SIG-M5 treated with dmso at 0.1 percent for 504 hours (cell line): Measurements from ENCODE around the gene TUBA1B.
"Not testable (repeated sequence)": the region's sequence is repeated elsewhere in the genome, so short reads cannot be mapped to it uniquely, and the experiment has no call there.

Experiments
- DNase-seq: peaks from one replicate; lab custom pipeline; 2025; ENCODE audit not compliant: unreplicated experiment; lab: John Stamatoyannopoulos, UW

The TUBA1B gene

DNA sequence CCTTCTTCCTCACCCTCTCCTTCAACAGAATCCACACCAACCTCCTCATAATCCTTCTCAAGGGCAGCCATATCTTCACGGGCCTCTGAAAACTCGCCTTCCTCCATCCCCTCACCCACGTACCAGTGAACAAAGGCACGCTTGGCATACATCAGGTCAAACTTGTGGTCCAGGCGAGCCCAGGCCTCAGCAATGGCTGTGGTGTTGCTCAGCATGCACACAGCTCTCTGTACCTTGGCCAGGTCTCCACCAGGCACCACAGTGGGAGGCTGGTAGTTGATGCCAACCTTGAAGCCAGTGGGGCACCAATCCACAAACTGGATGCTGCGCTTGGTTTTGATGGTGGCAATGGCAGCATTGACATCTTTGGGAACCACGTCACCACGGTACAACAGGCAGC is 3.2 kb downstream of the TUBA1B start:
- not testable (repeated sequence) for DNase-seq

- no peak for DNase-seq
Observed at GRCh38 chr12:49126852-49127763, 4.1 kb downstream of the TUBA1B start.

GRCh38 chr12:49121047-49121696 is 10.0 kb downstream of the TUBA1B start:
- no peak for DNase-seq

GRCh38 chr12:49111206-49111605 is 20.0 kb downstream of the TUBA1B start:
- DNase-seq = no peak

DNA sequence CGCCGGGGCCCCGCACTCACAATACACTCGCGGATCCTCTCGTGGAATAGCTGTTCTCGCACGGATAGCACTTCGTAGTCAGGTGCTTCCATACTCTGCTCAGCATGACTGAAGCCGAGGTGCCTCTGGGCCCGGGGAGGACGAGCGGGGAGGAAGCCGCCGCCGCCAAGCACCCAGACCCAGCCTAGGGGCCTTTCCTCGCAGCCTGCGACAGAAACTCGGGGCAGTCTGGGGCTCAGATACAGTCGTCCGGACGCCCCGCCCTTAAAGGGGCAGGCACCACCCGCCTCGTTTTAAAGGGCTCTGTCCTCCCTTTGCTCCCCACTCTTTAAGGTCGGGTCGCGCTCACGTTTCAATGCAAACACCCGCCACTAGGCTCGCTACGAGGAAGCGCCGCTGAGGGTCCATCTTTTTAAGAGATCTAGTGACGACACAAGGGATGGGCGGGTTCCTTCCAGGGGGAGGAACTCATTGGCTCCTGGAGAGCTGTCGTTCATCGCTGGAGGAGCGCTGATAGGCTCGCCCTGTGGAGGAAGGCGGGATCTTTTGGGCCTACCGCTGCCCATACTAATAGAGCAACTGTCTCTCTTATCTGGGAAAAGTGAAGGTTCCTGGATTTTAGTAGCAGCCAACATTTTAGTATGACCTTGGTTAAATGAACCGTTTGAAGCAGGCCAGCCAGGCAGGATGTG is 20.6 kb downstream of the TUBA1B start, which contains the start of gene LMBR1L:
LMBR1L (minus strand) TSS at position 384 of the 692 bp plus-strand sequence; CDS start at position 92, 292 bp downstream.
- DNase-seq = peak; percentile 100

DNA sequence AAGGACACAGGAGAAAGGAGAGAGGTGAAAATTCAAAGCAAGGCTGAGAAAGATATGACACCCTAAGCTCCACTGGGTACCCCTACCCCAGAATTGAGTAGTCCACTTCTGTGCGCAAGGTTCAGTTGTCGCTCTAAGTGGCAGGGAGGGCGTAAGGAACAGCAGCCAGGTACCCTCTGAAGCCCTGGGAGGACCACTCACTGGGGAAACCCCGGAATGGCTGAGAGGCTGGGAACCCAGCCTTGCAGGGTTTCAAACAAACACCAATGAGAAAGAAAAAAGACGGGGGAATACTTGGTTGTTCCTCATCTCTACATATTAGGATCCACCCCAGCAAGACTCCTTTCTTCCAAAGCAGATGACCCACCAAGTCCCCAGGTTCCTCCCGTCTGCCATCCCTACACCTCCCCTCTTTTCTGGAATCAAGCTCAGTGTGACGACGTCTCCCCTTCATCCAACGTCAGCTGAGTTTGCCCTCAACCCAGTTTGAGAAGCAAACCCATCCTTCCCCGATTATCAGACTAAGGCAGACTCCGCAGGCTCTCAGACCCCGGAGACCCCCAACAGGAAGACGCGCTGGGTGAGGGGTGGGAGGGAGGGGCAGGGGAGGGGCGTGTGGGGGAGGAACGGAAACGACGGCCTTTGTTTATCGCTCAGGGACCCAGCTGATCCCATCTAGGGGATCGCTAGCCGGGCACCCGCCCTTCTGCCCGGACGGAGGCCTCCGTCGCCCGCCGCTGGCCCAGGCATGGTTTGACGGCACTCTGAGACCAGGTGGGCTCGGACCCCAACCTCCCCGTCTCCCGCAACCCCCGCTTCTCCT is 21.3 kb downstream of the TUBA1B start:
- no peak for DNase-seq

DNA sequence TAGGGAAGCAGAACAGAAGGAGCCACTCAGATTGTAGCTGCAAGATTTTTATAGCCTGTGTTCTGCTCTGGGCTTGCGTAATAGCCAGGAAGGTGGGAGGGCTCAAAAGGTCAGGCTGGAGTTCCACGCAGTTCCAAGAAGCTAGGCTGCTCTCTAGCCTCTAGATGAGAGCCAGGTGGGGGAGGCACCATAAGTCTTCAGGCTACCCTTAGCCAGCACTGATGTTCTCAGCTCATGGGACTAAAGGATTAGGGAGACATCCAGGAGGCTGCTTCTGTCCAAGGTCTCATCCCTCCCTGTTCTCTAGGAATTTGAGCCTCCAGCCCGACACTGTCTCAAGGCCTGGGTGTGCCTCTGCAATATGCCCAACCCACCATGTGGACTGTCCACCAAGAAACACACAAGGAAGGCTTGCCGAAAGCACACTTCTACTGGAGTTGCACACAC is 22.2 kb downstream of the TUBA1B start:
- DNase-seq = peak; percentile 75

- no peak for DNase-seq
Observed at GRCh38 chr12:49105504-49106084, 25.6 kb downstream of the TUBA1B start.

DNA sequence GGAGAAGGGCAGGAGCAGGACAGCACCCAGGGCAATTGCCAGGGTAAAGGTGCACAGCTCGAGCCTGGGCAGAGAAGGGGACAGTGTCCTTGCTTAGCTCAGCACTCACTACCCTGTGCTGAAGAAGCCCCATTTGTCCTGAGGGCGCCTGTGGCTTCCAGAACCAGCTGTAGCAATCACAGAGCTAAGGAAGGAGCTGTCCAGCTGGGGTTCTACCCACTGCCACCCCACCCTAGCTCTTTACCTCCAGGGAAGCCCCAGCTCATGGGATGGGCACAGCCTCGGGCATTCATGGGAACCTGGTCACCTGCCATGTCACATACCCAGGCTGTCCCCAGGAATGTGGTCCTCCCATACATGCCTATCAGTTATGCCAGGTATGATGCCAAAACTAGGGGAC is 26.4 kb downstream of the TUBA1B start:
- DNase-seq = no peak

DNA sequence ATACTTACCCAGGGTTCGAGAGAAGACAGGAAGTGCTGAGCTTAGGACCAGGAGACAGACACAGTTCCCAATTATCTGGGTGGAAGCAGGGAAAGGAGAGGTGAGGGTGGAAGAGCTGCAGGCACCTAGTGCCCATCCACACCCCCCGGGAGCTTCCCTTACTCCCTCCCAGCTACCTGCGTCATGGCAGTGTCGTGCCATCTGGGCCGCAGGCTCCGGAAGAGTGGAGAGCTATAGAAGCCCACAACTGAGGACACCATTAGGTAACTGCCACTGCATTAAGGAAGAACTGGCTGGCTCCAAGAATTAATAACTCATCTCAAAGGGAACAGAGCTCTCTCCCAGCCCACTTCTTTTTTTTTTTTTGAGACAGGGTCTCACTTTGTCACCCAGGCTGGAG is 30.8 kb downstream of the TUBA1B start:
- DNase-seq = no peak

GRCh38 chr12:49098703-49099102 is 32.5 kb downstream of the TUBA1B start:
- no peak for DNase-seq

DNA sequence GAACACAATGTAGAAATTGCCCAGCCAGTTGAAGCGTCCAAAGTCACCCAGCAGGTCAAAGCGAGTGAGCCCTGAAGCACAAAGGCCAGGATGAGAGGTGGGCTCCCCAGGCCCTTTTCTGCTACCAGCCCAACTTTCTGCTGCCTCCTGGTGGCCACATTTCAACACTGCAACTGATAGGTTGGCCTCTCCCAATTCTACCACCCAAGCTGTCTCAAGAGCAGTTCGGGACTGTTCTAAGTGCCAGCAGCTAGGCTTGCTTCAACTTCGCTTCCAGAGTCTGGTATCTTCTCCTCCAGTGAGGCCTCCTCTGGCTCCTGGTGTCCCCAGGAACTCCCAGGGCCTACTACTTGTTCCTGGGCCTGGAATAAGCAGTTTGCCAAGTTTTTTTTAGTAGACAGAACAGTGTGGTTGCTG is 33.2 kb downstream of the TUBA1B start:
- DNase-seq = peak; percentile 56

DNA sequence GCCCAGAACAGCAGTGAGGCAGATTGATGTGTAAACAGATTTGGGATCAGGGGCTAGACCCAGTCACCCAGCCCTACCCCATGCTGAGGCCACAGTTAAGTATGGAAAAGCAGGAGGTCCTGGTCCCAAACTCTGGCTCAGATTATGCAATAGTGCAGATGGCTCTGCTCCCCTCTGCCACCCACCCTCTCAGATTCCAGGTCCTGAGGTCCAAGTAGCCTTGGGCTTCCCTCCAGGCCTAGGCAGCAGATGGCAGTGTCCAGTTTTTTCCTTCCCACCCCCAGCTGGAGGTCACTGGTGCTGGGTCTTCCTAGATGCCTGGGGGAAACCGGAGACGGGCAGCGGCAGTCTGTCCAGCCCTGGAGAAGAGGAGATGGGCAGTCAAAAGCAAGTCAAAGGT is 33.8 kb downstream of the TUBA1B start:
- no peak for DNase-seq

- no peak for DNase-seq
Observed at GRCh38 chr12:49094975-49095365, 36.2 kb downstream of the TUBA1B start.

- DNase-seq = no peak
Observed at GRCh38 chr12:49094160-49094974, 36.8 kb downstream of the TUBA1B start, which contains the start of gene DHH. TSS of gene DHH (minus strand) at chr12:49094801. CDS start at chr12:49094512, 289 bp downstream.

GRCh38 chr12:49093792-49094159 is 37.4 kb downstream of the TUBA1B start:
- DNase-seq = no peak

GRCh38 chr12:49092816-49093406 is 38.3 kb downstream of the TUBA1B start:
- DNase-seq = no peak

GRCh38 chr12:49092086-49092815 is 38.9 kb downstream of the TUBA1B start:
- peak; percentile 45 for DNase-seq

- no peak for DNase-seq
Observed at GRCh38 chr12:49091836-49092085, 39.4 kb downstream of the TUBA1B start.
